GM18951 (cell line): ENCODE data around the gene ZNF688.

Experiments used
- POLR2A ChIP-seq: IDR thresholded peaks from 4 replicates; pipeline ENCODE4 v1.6.1; 2011; ENCODE audit warnings: mild to moderate bottlenecking; ENCODE audit not compliant: insufficient read length, insufficient read depth; ENCODE audit errors: extremely low read depth
- in situ Hi-C: fragments of 300-500 bp; cut with MboI; formaldehyde crosslinking; loops from one replicate; pipeline ENCODE4 v1.12.0; 2022; ENCODE audit warnings: low sequenced_read_pairs, mixed read lengths, inconsistent platforms; ENCODE audit not compliant: unreplicated experiment

The ZNF688 gene

DNA sequence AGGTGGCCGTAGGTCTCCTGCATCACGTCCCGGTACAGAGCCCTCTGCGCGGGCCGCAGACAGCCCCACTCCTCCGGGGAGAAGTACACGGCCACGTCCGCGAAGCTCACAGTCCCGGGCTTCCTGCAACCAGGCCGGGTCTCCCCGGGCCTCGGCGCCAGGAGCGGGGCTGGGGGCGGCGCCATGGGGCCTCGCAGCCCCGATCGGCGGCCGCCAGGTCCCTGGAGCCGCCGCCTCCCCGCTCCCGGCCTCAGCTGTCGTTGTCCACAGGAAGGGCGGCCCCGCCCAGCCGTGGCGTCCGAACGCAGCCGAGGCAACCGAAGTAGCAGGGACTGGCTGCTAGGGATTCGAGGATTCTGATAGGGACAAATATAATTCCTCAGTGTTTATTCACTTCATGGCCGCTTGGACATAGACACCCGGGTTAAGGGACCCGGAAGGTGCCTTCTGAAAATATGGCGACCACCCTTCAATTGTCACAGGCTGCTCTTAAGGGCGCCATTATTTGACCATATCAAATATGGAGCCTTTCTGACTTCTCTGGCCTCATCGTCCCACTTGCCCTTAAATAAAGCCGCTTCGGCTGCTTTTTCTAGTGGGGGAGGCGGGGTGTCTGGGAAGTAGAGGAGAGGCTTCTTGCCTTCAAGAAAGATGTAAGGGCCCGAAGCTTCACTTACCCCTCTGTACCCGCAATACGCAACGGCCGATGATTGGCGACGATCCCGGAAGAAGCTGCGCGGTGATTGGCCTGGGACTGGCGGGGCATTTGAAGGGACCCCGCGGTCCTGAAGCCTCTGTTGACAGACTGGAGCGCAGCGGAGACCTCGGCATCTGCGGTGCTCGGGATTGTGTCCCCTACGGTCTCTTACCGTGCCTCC, at the start of gene ZNF688:
Gene ZNF688, minus strand, starts transcription at position 270 of the 878 bp plus-strand sequence. Its CDS starts 85 bp downstream, at position 185.
- in situ Hi-C loops: no loop called here
- peak; percentile 74 for TF ChIP-seq POLR2A

GRCh38 chr16:30620169-30620568, 48.7 kb upstream of the ZNF688 start:
- TF ChIP-seq POLR2A: no peak
- in situ Hi-C loops: no loop called here

DNA sequence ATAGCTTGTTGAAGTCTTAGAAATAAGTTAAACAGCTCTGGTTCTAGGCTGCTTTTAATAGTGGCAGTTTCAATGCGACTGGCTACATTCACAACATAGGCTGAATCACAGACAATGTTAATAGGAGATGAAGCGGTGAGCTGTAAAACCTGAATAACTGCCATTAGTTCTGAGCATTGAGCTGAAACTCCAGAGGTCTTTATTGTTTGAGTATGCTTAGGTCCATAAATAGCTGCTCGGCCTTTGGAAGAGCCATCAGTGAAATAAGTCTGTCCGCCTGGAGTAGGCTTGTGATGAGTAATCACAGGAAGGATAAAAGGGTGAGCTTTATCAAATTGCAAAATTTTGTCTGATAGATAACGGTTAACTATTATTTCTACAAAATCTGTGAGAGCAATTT, 48.1 kb upstream of the ZNF688 start:
- in situ Hi-C loops: no loop called here
- no peak for TF ChIP-seq POLR2A

DNA sequence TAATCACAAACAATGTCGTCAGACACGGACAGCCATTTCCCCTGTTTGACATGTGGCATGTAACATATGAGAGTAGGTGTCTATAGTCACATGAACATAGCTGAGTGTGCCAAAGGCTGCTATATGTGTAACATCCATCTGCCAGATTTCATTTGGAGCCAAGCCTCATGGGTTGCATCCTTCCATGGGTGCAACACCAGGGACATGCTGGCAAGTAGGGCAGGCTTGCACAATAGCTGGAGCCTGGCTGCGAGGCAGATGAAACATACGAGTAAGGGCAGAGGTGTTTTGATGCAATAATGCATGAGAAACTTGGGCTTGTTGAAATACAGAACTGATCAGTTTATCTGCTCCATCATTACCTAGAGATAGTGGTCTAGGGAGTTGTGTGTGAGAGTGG, 47.7 kb upstream of the ZNF688 start:
- TF ChIP-seq POLR2A: no peak
- in situ Hi-C loops: no loop called here

GRCh38 chr16:30615358-30616091, 44.0 kb upstream of the ZNF688 start:
- in situ Hi-C loops: no loop called here
- TF ChIP-seq POLR2A: no peak

- peak; percentile 71 for TF ChIP-seq POLR2A
- in situ Hi-C loops: no loop called here
These were observed 38.7 kb upstream of the ZNF688 start, which contains the start of gene ZNF689 for GRCh38 chr16:30609926-30610839. ZNF689 (minus strand) TSS chr16:30610389; CDS start chr16:30610041, 348 bp downstream.

DNA sequence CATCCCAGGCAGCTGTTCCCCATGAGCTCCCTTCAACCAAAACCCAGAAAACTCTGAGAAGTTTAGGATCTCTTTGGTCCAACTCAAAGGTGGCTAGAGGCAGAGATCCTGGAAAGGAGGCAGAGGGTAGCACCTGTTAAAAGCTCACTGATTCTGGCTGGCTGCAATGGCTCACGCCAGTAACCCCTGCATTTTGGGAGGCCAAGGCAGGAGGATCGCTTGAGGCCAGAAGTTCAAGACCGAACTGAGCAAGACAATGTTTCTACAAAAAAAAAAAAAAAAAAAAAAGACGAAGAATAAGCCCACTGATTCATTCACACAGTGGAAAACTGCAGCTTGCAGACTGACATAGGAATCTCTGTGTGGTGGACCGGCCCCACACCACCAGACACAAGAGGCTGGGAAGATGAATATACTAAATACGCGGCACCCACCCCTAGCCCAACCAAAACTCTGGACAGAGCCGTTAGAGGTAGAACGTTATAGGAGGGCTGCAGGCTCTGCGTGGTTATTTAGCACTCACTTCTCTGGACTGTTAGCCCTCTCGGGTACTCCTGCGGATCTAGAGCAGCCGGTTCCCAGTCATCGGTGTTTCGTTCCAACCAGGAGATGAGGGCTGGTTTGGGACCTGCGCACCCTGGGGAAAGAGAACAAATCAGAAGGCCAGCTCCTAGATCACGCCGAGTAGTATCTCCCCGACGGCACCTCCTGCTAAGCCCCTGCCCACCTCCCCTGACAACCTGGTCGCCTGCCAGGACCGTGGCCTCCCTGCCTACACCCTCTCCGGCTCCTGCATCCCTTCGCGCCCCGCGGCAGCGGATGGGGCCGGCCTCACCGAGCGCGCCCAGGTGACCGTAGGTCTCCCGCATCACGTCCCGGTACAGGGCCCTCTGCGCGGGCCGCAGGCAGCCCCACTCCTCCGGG, 37.8 kb upstream of the ZNF688 start:
- in situ Hi-C loops: no loop called here
- no peak for TF ChIP-seq POLR2A

GRCh38 chr16:30606004-30606403, 34.5 kb upstream of the ZNF688 start:
- in situ Hi-C loops: no loop called here

GRCh38 chr16:30605158-30605557, 33.6 kb upstream of the ZNF688 start:
- in situ Hi-C loops: no loop called here
- no peak for TF ChIP-seq POLR2A

More at GRCh38 chr16:30606004-30606403, 34.5 kb upstream of the ZNF688 start:
- TF ChIP-seq POLR2A: no peak

- in situ Hi-C loops: no loop called here
- no peak for TF ChIP-seq POLR2A
These were observed 32.9 kb upstream of the ZNF688 start for GRCh38 chr16:30604316-30604947.

DNA sequence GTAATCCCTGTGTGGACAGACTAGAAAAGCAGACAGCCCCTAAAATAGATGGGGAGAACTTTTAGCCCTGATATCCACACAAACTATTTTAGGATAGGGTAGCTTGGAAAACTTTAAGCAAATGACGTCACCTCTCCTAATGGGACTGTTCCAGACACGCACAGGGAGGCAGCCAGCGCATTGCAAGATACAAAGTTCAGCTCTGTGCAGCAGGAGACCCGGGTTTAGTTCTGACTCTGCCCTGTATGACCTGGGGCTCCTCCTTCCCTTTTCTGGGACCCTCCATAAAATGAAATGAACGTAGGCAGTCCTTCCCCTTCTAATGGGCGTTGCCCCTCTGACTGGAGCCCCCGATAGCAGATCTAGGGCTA, 32.4 kb upstream of the ZNF688 start:
- TF ChIP-seq POLR2A: no peak
- in situ Hi-C loops: no loop called here
